ENCODE results near the gene SHROOM2.

GRCh38 chrX:9957743-9958142 is 171.5 kb downstream of the SHROOM2 start:
- TF ChIP-seq POLR2A (IDR thresholded peaks at IDR 0.05; ENCODE audit: low read length) (no peak), GATA1 (IDR thresholded peaks at IDR 0.05; ENCODE audit: low read depth, low read length) (no peak)
